ENCODE results near the gene PRSS2.

Gene PRSS2

GRCh38 chr7:142804728-142805207, 34.0 kb downstream of the PRSS2 start:
- no peak for DNase-seq

- DNase-seq: no peak
These were observed 34.7 kb downstream of the PRSS2 start for GRCh38 chr7:142805350-142806021.

- no peak for DNase-seq
These were observed 35.2 kb downstream of the PRSS2 start for GRCh38 chr7:142806022-142806356.

- DNase-seq: no peak
These were observed 36.2 kb downstream of the PRSS2 start for GRCh38 chr7:142806957-142807356.

GRCh38 chr7:142807855-142808460, 37.2 kb downstream of the PRSS2 start:
- DNase-seq: no peak

- DNase-seq: no peak
These were observed 37.7 kb downstream of the PRSS2 start for GRCh38 chr7:142808461-142808801.

GRCh38 chr7:142808802-142809583, 38.2 kb downstream of the PRSS2 start:
- DNase-seq: no peak

- no peak for DNase-seq
These were observed 38.9 kb downstream of the PRSS2 start for GRCh38 chr7:142809671-142810070.

GRCh38 chr7:142811154-142811737, 40.5 kb downstream of the PRSS2 start:
- peak; percentile 54 to 75 for DNase-seq

- DNase-seq: peak in 1 of 2 experiments; percentile 52
These were observed 41.9 kb downstream of the PRSS2 start for GRCh38 chr7:142812437-142813215.

GRCh38 chr7:142813226-142813625, 42.5 kb downstream of the PRSS2 start:
- no peak for DNase-seq

GRCh38 chr7:142813699-142814098, 42.9 kb downstream of the PRSS2 start:
- no peak for DNase-seq

- DNase-seq: no peak
These were observed 43.7 kb downstream of the PRSS2 start for GRCh38 chr7:142814451-142814850.

- DNase-seq: peak; percentile 78 to 94
These were observed 44.4 kb downstream of the PRSS2 start for GRCh38 chr7:142815134-142815533.

- DNase-seq: no peak
These were observed 46.7 kb downstream of the PRSS2 start for GRCh38 chr7:142817506-142817905.

- no peak for DNase-seq
These were observed 48.8 kb downstream of the PRSS2 start for GRCh38 chr7:142819530-142819929.

GRCh38 chr7:142822714-142823113, 51.9 kb downstream of the PRSS2 start:
- no peak for DNase-seq

Data from NCI-H524 (cell line).